GM12865 (cell line): Measurements from ENCODE around the gene NMT1.
A peak's percentile ranks its signal among the peaks of the same experiment; 100 is the strongest.
"Not testable (repeated sequence)": the region's sequence is repeated elsewhere in the genome, so short reads cannot be mapped to it uniquely, and the experiment has no call there.

Source experiments
- DNase-seq: peaks from one replicate; pipeline ENCODE4 v3.0.0; 2010; ENCODE audit warnings: low read depth
- H3K4me3 ChIP-seq: 2 replicates; pipeline ENCODE4 v1.5.1; 2011; ENCODE audit warnings: mild to moderate bottlenecking, low read depth, low read length, control low read depth
- CTCF ChIP-seq: IDR thresholded peaks from 2 replicates; pipeline ENCODE4 v1.5.1; 2011; ENCODE audit warnings: low read length, control low read depth, low read depth, inconsistent platforms; ENCODE audit not compliant: insufficient read depth; ENCODE audit errors: missing control alignments

The NMT1 gene

GRCh38 chr17:45048795-45049563, 12.1 kb upstream of the NMT1 start:
- no peak overlapping the region for H3K4me3 ChIP-seq
- peak; percentile 29 for TF ChIP-seq CTCF
- no peak for DNase-seq

- peak; percentile 59 for DNase-seq
- peak overlapping the region; percentile 89 for H3K4me3 ChIP-seq
- TF ChIP-seq CTCF = no peak
Observed at GRCh38 chr17:45050481-45051059, 10.5 kb upstream of the NMT1 start.

GRCh38 chr17:45051060-45051719, 9.9 kb upstream of the NMT1 start, which contains the start of gene DCAKD:
DCAKD (minus strand) TSS chr17:45051632; CDS start chr17:45034885, 16,747 bp downstream.
- peak within 1 kb of the TSS; percentile 89 for H3K4me3 ChIP-seq
- TF ChIP-seq CTCF = no peak
- peak; percentile 98 for DNase-seq

- peak overlapping the region; percentile 58; the same call in 1 of the 2 replicates for H3K4me3 ChIP-seq
- not testable (repeated sequence) for DNase-seq
Observed at GRCh38 chr17:45051720-45052051, 9.4 kb upstream of the NMT1 start.

- no peak for TF ChIP-seq CTCF
- peak overlapping the region; percentile 58 for H3K4me3 ChIP-seq
- DNase-seq = peak; percentile 78
Observed at GRCh38 chr17:45052052-45052772, 8.9 kb upstream of the NMT1 start.

- TF ChIP-seq CTCF = no peak
- DNase-seq = peak; percentile 13
- peak overlapping the region; percentile 94 for H3K4me3 ChIP-seq
Observed at GRCh38 chr17:45060382-45060796, 728 bp upstream of the NMT1 start.
